Tibial nerve (tissue), 4 donors: ENCODE data around the gene C12orf43.

Source experiments
- EP300 ChIP-seq, 2 donors: sonication (generic); formaldehyde crosslinking; IDR thresholded peaks; one replicate each; pipeline ENCODE4 v1.6.1; 2017; ENCODE audit warnings: antibody characterized with exemption in 2 of 2, mild to moderate bottlenecking in 1 of 2
- POLR2A ChIP-seq, 2 donors: fragments of 450-650 bp; IDR thresholded peaks; one replicate each; pipeline ENCODE4 v1.6.1; 2017; ENCODE audit warnings: antibody characterized with exemption in 2 of 2, mild to moderate bottlenecking in 2 of 2, moderate library complexity in 2 of 2
- TF ChIP-seq, protein P1 (sequence below), 5 experiments: fragments of 200-600 bp in 3 of 5; fragments of 450-650 bp in 2 of 5; sonication (generic) in 3 of 5; IDR thresholded peaks; one replicate each; pipeline ENCODE4 v1.5.1; 2016 to 2019; ENCODE audit warnings: antibody characterized with exemption in 5 of 5, mild to moderate bottlenecking in 3 of 5, moderate library complexity in 2 of 5

DNA sequence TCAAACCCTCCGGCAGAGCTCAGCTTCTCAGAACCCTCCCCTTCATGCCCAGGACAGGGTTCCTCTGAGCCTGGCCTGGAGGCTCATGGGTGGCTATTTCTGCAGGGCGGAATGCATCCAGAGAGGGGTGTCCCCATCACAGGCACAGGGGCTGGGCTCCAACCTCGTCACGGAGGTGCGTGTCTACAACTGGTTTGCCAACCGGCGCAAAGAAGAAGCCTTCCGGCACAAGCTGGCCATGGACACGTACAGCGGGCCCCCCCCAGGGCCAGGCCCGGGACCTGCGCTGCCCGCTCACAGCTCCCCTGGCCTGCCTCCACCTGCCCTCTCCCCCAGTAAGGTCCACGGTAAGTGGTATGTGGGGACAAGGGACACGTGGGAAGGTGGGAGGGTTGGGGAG is 22.2 kb downstream of the C12orf43 start:
- TF ChIP-seq, protein P1, sequence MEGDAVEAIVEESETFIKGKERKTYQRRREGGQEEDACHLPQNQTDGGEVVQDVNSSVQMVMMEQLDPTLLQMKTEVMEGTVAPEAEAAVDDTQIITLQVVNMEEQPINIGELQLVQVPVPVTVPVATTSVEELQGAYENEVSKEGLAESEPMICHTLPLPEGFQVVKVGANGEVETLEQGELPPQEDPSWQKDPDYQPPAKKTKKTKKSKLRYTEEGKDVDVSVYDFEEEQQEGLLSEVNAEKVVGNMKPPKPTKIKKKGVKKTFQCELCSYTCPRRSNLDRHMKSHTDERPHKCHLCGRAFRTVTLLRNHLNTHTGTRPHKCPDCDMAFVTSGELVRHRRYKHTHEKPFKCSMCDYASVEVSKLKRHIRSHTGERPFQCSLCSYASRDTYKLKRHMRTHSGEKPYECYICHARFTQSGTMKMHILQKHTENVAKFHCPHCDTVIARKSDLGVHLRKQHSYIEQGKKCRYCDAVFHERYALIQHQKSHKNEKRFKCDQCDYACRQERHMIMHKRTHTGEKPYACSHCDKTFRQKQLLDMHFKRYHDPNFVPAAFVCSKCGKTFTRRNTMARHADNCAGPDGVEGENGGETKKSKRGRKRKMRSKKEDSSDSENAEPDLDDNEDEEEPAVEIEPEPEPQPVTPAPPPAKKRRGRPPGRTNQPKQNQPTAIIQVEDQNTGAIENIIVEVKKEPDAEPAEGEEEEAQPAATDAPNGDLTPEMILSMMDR (IDR thresholded peaks at IDR 0.05): no peak
- TF ChIP-seq POLR2A (IDR thresholded peaks at IDR 0.05) (no peak), EP300 (IDR thresholded peaks at IDR 0.05) (no peak)
